Left lung (tissue), 10 donors: ENCODE data around the gene PRMT5. TPM values are rescaled to one million over a fixed set of nuclear protein-coding genes. Genes with fewer than 3 reads are reported as not detected.
A peak's percentile ranks its signal among the peaks of the same experiment; 100 is the strongest.
"Not testable (repeated sequence)": the region's sequence is repeated elsewhere in the genome, so short reads cannot be mapped to it uniquely, and the experiment has no call there.

Experiments used
- ATAC-seq: fragments of 200-7000 bp; cut with Tn5 transposase; one replicate; pipeline ENCODE4 v1.9.1; 2020; ENCODE audit warnings: moderate library complexity
- DNase-seq, 4 donors: peaks; one replicate each; pipeline ENCODE4 v3.0.0-alpha.2; 2013 to 2020
- H3K27ac ChIP-seq, 2 donors: fragments of 200-600 bp; sonication (generic) in 1 of 2; one replicate each; pipeline versions ENCODE4 v1.5.0 to v1.8.0; 2020 to 2021
- H3K27me3 ChIP-seq, 2 donors: fragments of 200-600 bp; sonication (generic) in 1 of 2; one replicate each; pipeline versions ENCODE4 v1.5.0 to v1.8.0; 2020 to 2021
- H3K36me3 ChIP-seq, 2 donors: fragments of 200-600 bp; sonication (generic) in 1 of 2; one replicate each; pipeline versions ENCODE4 v1.5.0 to v1.8.0; 2020 to 2021
- H3K4me1 ChIP-seq, 2 donors: fragments of 200-600 bp; one replicate each; pipeline ENCODE4 v1.8.0; 2021
- H3K4me3 ChIP-seq, 2 donors: fragments of 200-600 bp; sonication (generic) in 1 of 2; one replicate each; pipeline versions ENCODE4 v1.5.0 to v1.8.0; 2020 to 2021; ENCODE audit warnings: mild to moderate bottlenecking in 1 of 2
- H3K9me3 ChIP-seq, 2 donors: fragments of 200-600 bp; sonication (generic) in 1 of 2; one replicate each; pipeline versions ENCODE4 v1.5.0 to v1.8.0; 2020 to 2021
- CTCF ChIP-seq, 2 donors: fragments of 200-600 bp; sonication (generic) in 1 of 2; IDR thresholded peaks; one replicate each; pipeline versions ENCODE4 v1.5.0 to v1.8.0; 2021; ENCODE audit warnings: antibody characterized with exemption in 2 of 2
- intact Hi-C, 2 donors: fragments of 100-400 bp; cut with DNase I; formaldehyde crosslinking; loops; one replicate each; pipeline versions ENCODE4 v1.11.2 to v1.14.2; 2022
- polyA plus RNA-seq, 6 donors: library from polyadenylated mRNA; unstranded; fragments of 120-200 nt; gene quantifications; one replicate each; pipeline ENCODE4 v1.2.1, GENCODE V29; 2013; ENCODE audit not compliant: insufficient read length in 6 of 6
- total RNA-seq, 2 donors: library from RNA; stranded (reverse); fragmentation: NEBNext Ultra II Directional; extraction: Animal tissue kit (Norgen Biotek cat#: 25700); gene quantifications; one replicate each; pipeline ENCODE4 v1.2.1, GENCODE V29; 2021
- donor health status: DM: no; HTN: yes; CAD: no.
- donor health status: DM: no; HTN: no; CAD: no.

PRMT5 gene
- total and polyA plus RNA-seq, 8 donors: 48.7 to 143 (median 129) TPM

- Histone ChIP-seq H3K4me3 (no peak overlapping the region), H3K27ac (peak overlapping the region; percentile 41 to 85), H3K27me3 (no peaks in the 10 kb centered on the region), H3K9me3 (no peaks in the 10 kb centered on the region), H3K4me1 (peaks cover 3 to 40% of the 10 kb centered on the region in 2 donors), H3K36me3 (peaks cover 0 to 62% of the 10 kb centered on the region in 2 donors)
- ATAC-seq (peak; percentile 63), DNase-seq (no peak)
- intact Hi-C loops: no loop called here
- no peak for TF ChIP-seq CTCF (IDR thresholded peaks at IDR 0.05)
Observed at GRCh38 chr14:22952418-22952817, 23.2 kb upstream of the PRMT5 start.

- Histone ChIP-seq H3K27ac (peak overlapping the region; percentile 47 to 85), H3K4me1 (peaks cover 3 to 36% of the 10 kb centered on the region in 2 donors), H3K36me3 (peaks cover 0 to 68% of the 10 kb centered on the region in 2 donors)
- H3K4me3 ChIP-seq, H3K9me3 ChIP-seq, H3K27me3 ChIP-seq, intact Hi-C loops: not testable (repeated sequence)
- DNase-seq (peak in 2 of 4 donors; percentile 44 to 87), ATAC-seq (peak; percentile 45)
Observed at GRCh38 chr14:22951795-22952194, 22.6 kb upstream of the PRMT5 start.

- ATAC-seq (no peak), DNase-seq (no peak)
- Histone ChIP-seq H3K27me3 (no peaks in the 10 kb centered on the region), H3K4me1 (no peaks in the 10 kb centered on the region), H3K36me3 (peaks cover 0 to 63% of the 10 kb centered on the region in 2 donors), H3K27ac (no peak overlapping the region), H3K4me3 (no peak overlapping the region), H3K9me3 (no peaks in the 10 kb centered on the region)
- TF ChIP-seq CTCF (IDR thresholded peaks at IDR 0.05): no peak
- intact Hi-C loops: no loop called here
Observed at GRCh38 chr14:22945642-22946041, 16.5 kb upstream of the PRMT5 start.

- ATAC-seq: no peak
- no peak for DNase-seq
- Histone ChIP-seq H3K27ac (no peak overlapping the region), H3K4me1 (no peaks in the 10 kb centered on the region), H3K27me3 (no peaks in the 10 kb centered on the region), H3K4me3 (no peak overlapping the region), H3K36me3 (peaks cover 0 to 27% of the 10 kb centered on the region in 2 donors), H3K9me3 (no peaks in the 10 kb centered on the region)
- intact Hi-C loops: no loop called here
- TF ChIP-seq CTCF (IDR thresholded peaks at IDR 0.05): no peak
Observed at GRCh38 chr14:22939684-22940083, 10.5 kb upstream of the PRMT5 start.

GRCh38 chr14:22935156-22935555, 6.0 kb upstream of the PRMT5 start:
- H3K9me3 ChIP-seq: no peaks in the 10 kb centered on the region
- ATAC-seq: no peak
- TF ChIP-seq CTCF (IDR thresholded peaks at IDR 0.05): no peak

GRCh38 chr14:22932146-22932545, 3.0 kb upstream of the PRMT5 start:
- H3K27me3 ChIP-seq: no peaks in the 10 kb centered on the region
- no peak for TF ChIP-seq CTCF (IDR thresholded peaks at IDR 0.05)
- DNase-seq: peak in 1 of 4 donors; percentile 54
- peaks cover 6 to 26% of the 10 kb centered on the region in 2 donors for H3K4me1 ChIP-seq
- ATAC-seq: no peak
- H3K9me3 ChIP-seq: no peaks in the 10 kb centered on the region
- H3K36me3 ChIP-seq: peaks cover 0 to 3% of the 10 kb centered on the region in 2 donors
- H3K27ac ChIP-seq: no peak overlapping the region
- intact Hi-C loops: no loop called here
- H3K4me3 ChIP-seq: no peak overlapping the region

More at GRCh38 chr14:22935156-22935555, 6.0 kb upstream of the PRMT5 start:
- no peak overlapping the region for H3K27ac ChIP-seq
- H3K4me3 ChIP-seq: no peak overlapping the region
- no peaks in the 10 kb centered on the region for H3K27me3 ChIP-seq
- no peak for DNase-seq
- H3K36me3 ChIP-seq: peaks cover 0 to 22% of the 10 kb centered on the region in 2 donors
- H3K4me1 ChIP-seq: peaks cover 0 to 4% of the 10 kb centered on the region in 2 donors
- intact Hi-C loops: no loop called here
